Ishikawa (cell line): Measurements from ENCODE around the gene TMPRSS13.

Source experiments
- CEBPB ChIP-seq: IDR thresholded peaks from 2 replicates; pipeline ENCODE4 v1.6.1; 2012
- CREB1 ChIP-seq: IDR thresholded peaks from 2 replicates; pipeline ENCODE4 v1.6.1; 2012; ENCODE audit warnings: low read depth
- EGR1 ChIP-seq: IDR thresholded peaks from 2 replicates; pipeline ENCODE4 v1.6.1; 2012
- EP300 ChIP-seq: IDR thresholded peaks from 2 replicates; pipeline ENCODE4 v1.6.1; 2012; ENCODE audit warnings: borderline replicate concordance
- FOXM1 ChIP-seq: IDR thresholded peaks from 2 replicates; pipeline ENCODE4 v1.6.1; 2012; ENCODE audit warnings: low read depth, borderline replicate concordance
- NFIC ChIP-seq: IDR thresholded peaks from 2 replicates; pipeline ENCODE4 v1.6.1; 2012
- RAD21 ChIP-seq: IDR thresholded peaks from 2 replicates; pipeline ENCODE4 v1.6.1; 2012; ENCODE audit warnings: low read depth
- TAF1 ChIP-seq: IDR thresholded peaks from 2 replicates; pipeline ENCODE4 v1.6.1; 2012; ENCODE audit warnings: low read depth, mild to moderate bottlenecking
- TCF12 ChIP-seq: IDR thresholded peaks from 2 replicates; pipeline ENCODE4 v1.6.1; 2012; ENCODE audit warnings: low read depth
- TEAD4 ChIP-seq: IDR thresholded peaks from 2 replicates; pipeline ENCODE4 v1.6.1; 2012
- YY1 ChIP-seq: IDR thresholded peaks from 2 replicates; pipeline ENCODE4 v1.6.1; 2012; ENCODE audit warnings: low read depth
- ZBTB7A ChIP-seq: IDR thresholded peaks from 2 replicates; pipeline ENCODE4 v1.6.1; 2012; ENCODE audit warnings: low read depth
- TF ChIP-seq, protein P1 (sequence below): IDR thresholded peaks from 2 replicates; pipeline ENCODE4 v1.6.1; 2012
- TF ChIP-seq, protein P2 (sequence below): IDR thresholded peaks from 2 replicates; pipeline ENCODE4 v1.6.1; 2012; ENCODE audit warnings: low read depth, mild to moderate bottlenecking
- TF ChIP-seq, protein P3 (sequence below): IDR thresholded peaks from 2 replicates; pipeline ENCODE4 v1.6.1; 2012

TMPRSS13 gene

DNA sequence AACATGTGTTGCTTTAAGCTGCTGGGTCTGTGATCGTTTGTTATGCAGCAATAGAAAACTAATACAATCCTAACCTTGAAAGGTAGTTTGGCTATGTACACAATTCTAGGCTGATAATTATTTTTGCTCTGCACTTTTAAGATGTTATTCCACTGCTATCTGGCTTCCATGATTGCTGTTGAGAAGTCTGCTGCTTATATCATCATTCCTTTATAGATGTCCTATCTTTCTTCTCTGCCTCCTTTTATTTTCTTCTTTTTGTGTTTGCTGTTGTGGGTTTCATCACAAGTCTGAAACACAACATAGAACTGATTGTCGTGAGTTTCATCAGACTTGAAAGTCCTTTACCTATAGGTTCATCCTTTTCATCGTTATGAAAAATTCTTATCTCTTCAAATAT, 76.9 kb downstream of the TMPRSS13 start:
- no peak for TF ChIP-seq EGR1
- TF ChIP-seq RAD21: no peak
- no peak for TF ChIP-seq TAF1
- TF ChIP-seq, protein P1, sequence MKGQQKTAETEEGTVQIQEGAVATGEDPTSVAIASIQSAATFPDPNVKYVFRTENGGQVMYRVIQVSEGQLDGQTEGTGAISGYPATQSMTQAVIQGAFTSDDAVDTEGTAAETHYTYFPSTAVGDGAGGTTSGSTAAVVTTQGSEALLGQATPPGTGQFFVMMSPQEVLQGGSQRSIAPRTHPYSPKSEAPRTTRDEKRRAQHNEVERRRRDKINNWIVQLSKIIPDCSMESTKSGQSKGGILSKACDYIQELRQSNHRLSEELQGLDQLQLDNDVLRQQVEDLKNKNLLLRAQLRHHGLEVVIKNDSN: no peak
- no peak for TF ChIP-seq NFIC
- no peak for TF ChIP-seq CEBPB
- TF ChIP-seq, protein P2, sequence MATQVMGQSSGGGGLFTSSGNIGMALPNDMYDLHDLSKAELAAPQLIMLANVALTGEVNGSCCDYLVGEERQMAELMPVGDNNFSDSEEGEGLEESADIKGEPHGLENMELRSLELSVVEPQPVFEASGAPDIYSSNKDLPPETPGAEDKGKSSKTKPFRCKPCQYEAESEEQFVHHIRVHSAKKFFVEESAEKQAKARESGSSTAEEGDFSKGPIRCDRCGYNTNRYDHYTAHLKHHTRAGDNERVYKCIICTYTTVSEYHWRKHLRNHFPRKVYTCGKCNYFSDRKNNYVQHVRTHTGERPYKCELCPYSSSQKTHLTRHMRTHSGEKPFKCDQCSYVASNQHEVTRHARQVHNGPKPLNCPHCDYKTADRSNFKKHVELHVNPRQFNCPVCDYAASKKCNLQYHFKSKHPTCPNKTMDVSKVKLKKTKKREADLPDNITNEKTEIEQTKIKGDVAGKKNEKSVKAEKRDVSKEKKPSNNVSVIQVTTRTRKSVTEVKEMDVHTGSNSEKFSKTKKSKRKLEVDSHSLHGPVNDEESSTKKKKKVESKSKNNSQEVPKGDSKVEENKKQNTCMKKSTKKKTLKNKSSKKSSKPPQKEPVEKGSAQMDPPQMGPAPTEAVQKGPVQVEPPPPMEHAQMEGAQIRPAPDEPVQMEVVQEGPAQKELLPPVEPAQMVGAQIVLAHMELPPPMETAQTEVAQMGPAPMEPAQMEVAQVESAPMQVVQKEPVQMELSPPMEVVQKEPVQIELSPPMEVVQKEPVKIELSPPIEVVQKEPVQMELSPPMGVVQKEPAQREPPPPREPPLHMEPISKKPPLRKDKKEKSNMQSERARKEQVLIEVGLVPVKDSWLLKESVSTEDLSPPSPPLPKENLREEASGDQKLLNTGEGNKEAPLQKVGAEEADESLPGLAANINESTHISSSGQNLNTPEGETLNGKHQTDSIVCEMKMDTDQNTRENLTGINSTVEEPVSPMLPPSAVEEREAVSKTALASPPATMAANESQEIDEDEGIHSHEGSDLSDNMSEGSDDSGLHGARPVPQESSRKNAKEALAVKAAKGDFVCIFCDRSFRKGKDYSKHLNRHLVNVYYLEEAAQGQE: no peak
- TF ChIP-seq YY1: no peak
- TF ChIP-seq ZBTB7A: no peak
- no peak for TF ChIP-seq TCF12

DNA sequence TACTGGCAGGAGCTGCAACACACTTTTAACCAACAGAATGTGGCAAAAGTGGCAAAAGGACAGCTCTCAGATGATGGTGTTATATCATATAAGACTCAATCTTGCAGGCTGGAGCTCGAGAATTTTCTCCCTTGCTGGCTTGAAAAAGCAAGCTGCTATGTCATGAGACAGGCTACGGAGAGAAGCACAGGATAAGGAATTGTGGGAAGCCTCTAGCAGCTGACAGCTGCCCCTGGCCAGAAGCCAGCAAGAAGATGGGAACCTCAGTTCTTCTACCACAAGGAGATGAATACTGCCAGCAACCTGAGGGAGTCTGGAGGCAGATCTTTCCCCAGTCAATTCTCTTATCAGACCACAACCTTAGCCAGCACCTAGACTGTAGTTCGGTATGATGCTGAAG, 77.3 kb downstream of the TMPRSS13 start:
- no peak for TF ChIP-seq FOXM1
- no peak for TF ChIP-seq TAF1
- no peak for TF ChIP-seq RAD21
- TF ChIP-seq TCF12: no peak
- TF ChIP-seq ZBTB7A: no peak
- no peak for TF ChIP-seq CREB1
- no peak for TF ChIP-seq EP300
- TF ChIP-seq, protein P3, sequence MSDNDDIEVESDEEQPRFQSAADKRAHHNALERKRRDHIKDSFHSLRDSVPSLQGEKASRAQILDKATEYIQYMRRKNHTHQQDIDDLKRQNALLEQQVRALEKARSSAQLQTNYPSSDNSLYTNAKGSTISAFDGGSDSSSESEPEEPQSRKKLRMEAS: no peak
- TF ChIP-seq YY1: no peak
- TF ChIP-seq TEAD4: no peak
- TF ChIP-seq, protein P1: no peak
- no peak for TF ChIP-seq NFIC

DNA sequence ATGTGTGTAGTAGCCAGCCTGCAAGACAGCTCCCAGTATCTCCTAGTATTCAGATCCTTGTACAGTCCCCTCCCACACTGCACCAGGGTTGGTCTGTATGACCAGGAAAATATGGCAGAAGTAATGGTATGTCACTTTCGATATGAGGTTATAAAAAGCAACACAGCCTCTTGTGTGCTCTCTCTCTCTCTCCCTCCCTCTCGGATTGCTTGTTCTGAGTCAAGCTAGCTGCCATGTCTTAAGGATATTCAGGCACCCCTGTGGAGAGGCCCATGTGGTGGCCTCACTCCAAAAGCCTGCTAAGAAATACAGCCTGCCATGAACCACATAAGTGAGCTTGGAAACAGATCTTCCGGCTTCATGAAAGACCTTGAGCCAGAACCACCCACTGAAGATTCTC, 78.1 kb downstream of the TMPRSS13 start:
- no peak for TF ChIP-seq TAF1
- no peak for TF ChIP-seq CREB1
- no peak for TF ChIP-seq NFIC
- TF ChIP-seq TEAD4: no peak
- TF ChIP-seq, protein P1: no peak
- TF ChIP-seq, protein P3: no peak
- no peak for TF ChIP-seq YY1
- TF ChIP-seq, protein P2: no peak
- no peak for TF ChIP-seq FOXM1
- no peak for TF ChIP-seq EP300
- TF ChIP-seq CEBPB: no peak
- TF ChIP-seq ZBTB7A: no peak
- no peak for TF ChIP-seq EGR1
- no peak for TF ChIP-seq RAD21
- no peak for TF ChIP-seq TCF12
